Heart left ventricle (tissue), 16 donors: ENCODE measurements around the gene MYMK. TPM values are rescaled to one million over a fixed set of nuclear protein-coding genes. Genes with fewer than 3 reads are reported as not detected.

Source experiments
- ATAC-seq, 4 donors: fragments of 200-7000 bp; cut with Tn5 transposase; one replicate each; pipeline ENCODE4 v1.9.1; 2020 to 2022; ENCODE audit warnings: moderate library complexity in 4 of 4, mild to moderate bottlenecking in 3 of 4, moderate number of reproducible peaks in 1 of 4
- DNase-seq, 5 donors: peaks; one replicate each; pipeline ENCODE4 v3.0.0-alpha.2; 2020
- H3K27ac ChIP-seq, 12 donors: fragments of 200-600 bp; sonication (generic) in 4 of 12; one replicate each; pipeline versions ENCODE4 v1.5.0 to v1.8.0; 2016 to 2022; ENCODE audit warnings: mild to moderate bottlenecking in 2 of 12
- H3K27me3 ChIP-seq, 9 donors: fragments of 200-600 bp; sonication (generic) in 2 of 9; one replicate each; pipeline versions ENCODE4 v1.5.1 to v1.8.0; 2016 to 2022; ENCODE audit warnings: mild to moderate bottlenecking in 3 of 9
- H3K36me3 ChIP-seq, 9 donors: fragments of 200-600 bp; sonication (generic) in 2 of 9; one replicate each; pipeline versions ENCODE4 v1.5.0 to v1.8.0; 2018 to 2022; ENCODE audit warnings: mild to moderate bottlenecking in 2 of 9
- H3K4me1 ChIP-seq, 12 donors: fragments of 200-600 bp; sonication (generic) in 4 of 12; one replicate each; pipeline versions ENCODE4 v1.5.0 to v1.8.0; 2016 to 2022; ENCODE audit warnings: mild to moderate bottlenecking in 3 of 12
- H3K4me3 ChIP-seq, 12 donors: fragments of 200-600 bp; sonication (generic) in 4 of 12; one replicate each; pipeline versions ENCODE4 v1.5.0 to v1.8.0; 2017 to 2022; ENCODE audit warnings: mild to moderate bottlenecking in 9 of 12, moderate library complexity in 4 of 12
- H3K9me3 ChIP-seq, 12 donors: fragments of 200-600 bp; sonication (generic) in 4 of 12; one replicate each; pipeline versions ENCODE4 v1.5.0 to v1.8.0; 2016 to 2022; ENCODE audit warnings: mild to moderate bottlenecking in 1 of 12
- CTCF ChIP-seq, 12 donors: fragments of 200-600 bp; sonication (generic) in 4 of 12; IDR thresholded peaks; one replicate each; pipeline versions ENCODE4 v1.5.0 to v1.8.0; 2018 to 2022; ENCODE audit warnings: antibody characterized with exemption in 12 of 12, mild to moderate bottlenecking in 5 of 12
- POLR2A ChIP-seq, 2 donors: fragments of 450-650 bp; IDR thresholded peaks; one replicate each; pipeline ENCODE4 v1.6.1; 2017; ENCODE audit warnings: antibody characterized with exemption in 2 of 2, mild to moderate bottlenecking in 2 of 2, moderate library complexity in 2 of 2
- WGBS, 4 donors: extraction: QIAGEN DNeasy Blood & Tissue Kit in 2 of 4; methylation state at CpG; one replicate each; pipeline versions ENCODE4 v1.1.5 to v1.1.7; 2013 to 2018; 5-methylcytosine and 5-hydroxymethylcytosine counted together
- intact Hi-C, 10 donors: fragments of 100-400 bp; cut with DNase I; formaldehyde crosslinking; loops; one replicate each; pipeline versions ENCODE4 v1.11.1 to v1.14.2; 2022
- polyA plus RNA-seq, 2 donors: library from polyadenylated mRNA; stranded (reverse); fragments of 200-250 nt; gene quantifications; one replicate each; pipeline ENCODE4 v1.2.3, GENCODE V29; 2013
- total RNA-seq, 9 donors: library from RNA; depleted of rRNA in 2 of 9; stranded (reverse); fragments of >200 nt in 2 of 9; fragmentation: NEBNext Ultra II Directional in 3 of 9; extraction: Animal tissue kit (Norgen Biotek cat#: 25700) in 3 of 9; gene quantifications; one replicate each; pipeline versions ENCODE4 v1.1.0 to v1.2.4, GENCODE V29; 2016 to 2023
- donor health status: ischemic (EF 13 %, LVEDD 7.1; RV severe dilation, severe dysfunction).
- donor health status: healthy with polysubstance abuse.
- donor health status: DM: no; HTN: yes; CAD: no.
- donor health status: DM: no; HTN: no; CAD: no.
- donor health status: ischemic (EF 25% LVEDD 6.9; RV normal size, moderate dysfunction).
- donor health status: ischemic (EF 25% LVEDD 5.7; RV mildly dilated, moderate dysfunction).
- donor health status: healthy.
- donor health status: DM: yes; HTN: yes; CAD: no.
- donor health status: ischemic (EF 35%, LVEDD 5.7; RV mildly dilated, moderate dysfunction).
- donor health status: nonischemic (EF 11% LVEDD 7.7; RV severe dilation, severe dysfunction).
- donor health status: DM: yes; HTN: yes; CAD: no.
- donor health status: PGD.
- donor health status: ischemic (EF 29% LVEDD 5.4; RV normal size, mild dysfunction).
- donor health status: nonischemic (EF 23%, LVEDD 6.1; RV moderate dilation, normal function).

The MYMK gene
- total and polyA plus RNA-seq, 11 donors: not detected

DNA sequence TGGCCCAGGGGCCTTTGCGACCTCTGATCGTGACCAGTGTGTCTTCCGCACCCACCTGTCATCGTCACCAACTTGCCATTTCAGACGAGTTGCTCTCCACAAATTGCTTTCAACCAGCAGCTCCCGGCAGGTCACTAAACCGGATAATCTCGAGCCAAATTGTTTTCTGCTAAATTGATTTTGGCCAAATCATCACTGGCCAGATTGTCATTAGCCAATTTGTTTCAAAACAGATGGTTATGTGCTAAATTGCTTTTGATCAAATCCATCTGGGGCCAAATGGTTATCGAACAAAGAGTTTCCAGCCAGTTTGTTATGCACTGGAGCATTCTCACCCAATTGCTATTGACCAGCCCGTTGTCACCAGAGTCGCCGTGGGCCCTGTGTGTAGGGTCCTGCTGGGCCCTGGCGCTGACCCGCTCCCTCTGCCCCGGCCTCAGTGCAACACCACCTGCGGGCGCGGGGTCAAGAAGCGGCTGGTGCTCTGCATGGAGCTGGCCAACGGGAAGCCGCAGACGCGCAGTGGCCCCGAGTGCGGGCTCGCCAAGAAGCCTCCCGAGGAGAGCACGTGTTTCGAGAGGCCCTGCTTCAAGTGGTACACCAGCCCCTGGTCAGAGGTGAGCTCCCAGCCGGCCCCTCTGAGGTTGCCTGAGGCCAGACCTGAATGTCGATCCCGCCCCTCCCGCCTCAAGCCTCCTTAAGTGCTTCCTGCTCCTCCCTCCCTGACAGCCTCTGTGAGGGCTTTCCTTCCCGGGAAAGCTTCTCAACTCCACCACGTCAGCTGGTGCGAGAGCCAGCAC lies 45.3 kb upstream of the MYMK start:
- H3K36me3 ChIP-seq: peaks cover 0 to 26% (median 0%) of the 10 kb centered on the region in 9 donors
- ATAC-seq (no peak), DNase-seq (no peak)
- TF ChIP-seq POLR2A (IDR thresholded peaks at IDR 0.05) (no peak), CTCF (IDR thresholded peaks at IDR 0.05) (no peak)
- H3K27me3 ChIP-seq: no peaks in the 10 kb centered on the region
- H3K27ac ChIP-seq: no peak overlapping the region
- H3K4me1 ChIP-seq: peaks cover 0 to 23% (median 9%) of the 10 kb centered on the region in 12 donors
- intact Hi-C loops: loop anchor here in 1 of 10 donors (5.0 kb wide), 1 partner anchor 33 kb away; no protein-coding TSS in a partner anchor
- H3K9me3 ChIP-seq: no peaks in the 10 kb centered on the region
- WGBS, 4 donors: 76 to 83% (median 80%) methylated on average over 31 to 36 of the region's 36 CpGs
- H3K4me3 ChIP-seq: no peak overlapping the region

- no peak for ATAC-seq
- peaks cover 0 to 26% (median 0%) of the 10 kb centered on the region in 9 donors for H3K36me3 ChIP-seq
- no peaks in the 10 kb centered on the region for H3K27me3 ChIP-seq
- H3K4me3 ChIP-seq: no peak overlapping the region
- 89 to 93% (median 91%) methylated on average over 14 of the region's 14 CpGs for WGBS, 4 donors
- no peak overlapping the region for H3K27ac ChIP-seq
- TF ChIP-seq POLR2A (IDR thresholded peaks at IDR 0.05) (no peak), CTCF (IDR thresholded peaks at IDR 0.05) (no peak)
- intact Hi-C loops: no loop called here
- DNase-seq: no peak
- H3K4me1 ChIP-seq: peaks cover 0 to 28% (median 10%) of the 10 kb centered on the region in 12 donors
- no peaks in the 10 kb centered on the region for H3K9me3 ChIP-seq
Observed at GRCh38 chr9:133569121-133569785, 44.5 kb upstream of the MYMK start.

- 92 to 94% (median 93%) methylated on average over 25 to 33 of the region's 33 CpGs for WGBS, 4 donors
- Histone ChIP-seq H3K27me3 (no peaks in the 10 kb centered on the region), H3K9me3 (no peaks in the 10 kb centered on the region), H3K27ac (no peak overlapping the region), H3K4me3 (no peak overlapping the region), H3K4me1 (peaks cover 0 to 29% (median 13%) of the 10 kb centered on the region in 12 donors), H3K36me3 (peaks cover 0 to 26% (median 0%) of the 10 kb centered on the region in 9 donors)
- intact Hi-C loops: no loop called here
- DNase-seq (no peak), ATAC-seq (no peak)
- no peak for TF ChIP-seq CTCF (IDR thresholded peaks at IDR 0.05)
- TF ChIP-seq POLR2A (IDR thresholded peaks at IDR 0.05): no peak
Observed at GRCh38 chr9:133568186-133568585, 43.4 kb upstream of the MYMK start.

DNA sequence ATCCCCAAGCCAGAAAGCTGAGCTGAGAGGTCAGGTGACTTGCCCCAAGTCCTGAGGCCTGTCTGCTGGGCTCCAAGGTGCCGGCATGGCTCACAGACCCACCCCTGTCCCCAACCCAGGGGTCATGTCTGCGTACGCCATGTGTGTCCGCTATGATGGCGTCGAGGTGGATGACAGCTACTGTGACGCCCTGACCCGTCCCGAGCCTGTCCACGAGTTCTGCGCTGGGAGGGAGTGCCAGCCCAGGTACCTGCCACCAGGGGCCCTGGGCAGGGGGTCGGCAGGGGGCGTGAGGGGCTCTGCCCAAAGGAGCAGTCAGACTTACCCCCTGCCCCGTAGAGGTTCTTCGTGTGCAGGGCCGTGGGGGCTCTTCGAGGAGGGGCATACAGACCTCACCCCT lies 42.1 kb upstream of the MYMK start:
- Histone ChIP-seq H3K4me3 (no peak overlapping the region), H3K4me1 (peaks cover 0 to 22% (median 9%) of the 10 kb centered on the region in 12 donors), H3K27me3 (no peaks in the 10 kb centered on the region), H3K27ac (no peak overlapping the region), H3K36me3 (peaks cover 0 to 26% (median 0%) of the 10 kb centered on the region in 9 donors), H3K9me3 (no peaks in the 10 kb centered on the region)
- intact Hi-C loops: no loop called here
- 94 to 98% (median 95%) methylated on average over 10 to 17 of the region's 17 CpGs for WGBS, 4 donors
- DNase-seq: no peak
- ATAC-seq: no peak
- TF ChIP-seq POLR2A (IDR thresholded peaks at IDR 0.05): no peak
- TF ChIP-seq CTCF (IDR thresholded peaks at IDR 0.05): no peak
